Smooth muscle cell (in vitro differentiated cells): ENCODE data around the gene KIAA1328. TPM values are rescaled to one million over a fixed set of nuclear protein-coding genes. Genes with fewer than 3 reads are reported as not detected.

Experiments
- DNase-seq: peaks from one replicate; lab custom pipeline; 2025; ENCODE audit not compliant: unreplicated experiment; lab: John Stamatoyannopoulos, UW
- H2AFZ ChIP-seq: fragments of 200-600 bp; sonication (generic); 2 replicates; pipeline ENCODE4 v1.6.0; 2016; ENCODE audit warnings: antibody characterized with exemption, low read depth, mild to moderate bottlenecking
- H3F3A ChIP-seq: fragments of 200-600 bp; sonication (generic); 2 replicates; pipeline ENCODE4 v1.6.0; 2017; ENCODE audit warnings: antibody characterized with exemption, low read depth
- H3K27ac ChIP-seq: fragments of 200-600 bp; sonication (generic); 2 replicates; pipeline ENCODE4 v1.5.1; 2016; ENCODE audit warnings: low read depth, mild to moderate bottlenecking
- H3K27me3 ChIP-seq: fragments of 200-600 bp; sonication (generic); 2 replicates; pipeline ENCODE4 v1.6.1; 2016; ENCODE audit warnings: low read depth, mild to moderate bottlenecking
- H3K36me3 ChIP-seq: fragments of 200-600 bp; sonication (generic); 2 replicates; pipeline ENCODE4 v1.5.1; 2016; ENCODE audit warnings: low read depth
- H3K4me1 ChIP-seq: fragments of 200-600 bp; sonication (generic); 2 replicates; pipeline ENCODE4 v1.5.1; 2016; ENCODE audit warnings: low read depth
- H3K4me2 ChIP-seq: fragments of 200-600 bp; sonication (generic); 2 replicates; pipeline ENCODE4 v1.6.0; 2016; ENCODE audit warnings: mild to moderate bottlenecking
- H3K4me3 ChIP-seq: fragments of 200-600 bp; sonication (generic); 2 replicates; pipeline ENCODE4 v1.5.1; 2016; ENCODE audit warnings: mild to moderate bottlenecking
- H3K79me2 ChIP-seq: fragments of 200-600 bp; sonication (generic); 2 replicates; pipeline ENCODE4 v1.6.0; 2016; ENCODE audit warnings: low read depth, mild to moderate bottlenecking
- H3K9ac ChIP-seq: fragments of 200-600 bp; sonication (generic); 2 replicates; pipeline ENCODE4 v1.6.0; 2016; ENCODE audit warnings: low read depth
- H3K9me3 ChIP-seq: fragments of 200-600 bp; sonication (generic); replicated peaks from 2 replicates; pipeline ENCODE4 v1.5.1; 2016; ENCODE audit warnings: low read depth
- H4K20me1 ChIP-seq: fragments of 200-600 bp; sonication (generic); 2 replicates; pipeline ENCODE4 v1.6.0; 2016; ENCODE audit warnings: low read depth
- CTCF ChIP-seq: fragments of 200-600 bp; sonication (generic); IDR thresholded peaks from 2 replicates; pipeline ENCODE4 v1.5.1; 2017; ENCODE audit warnings: borderline replicate concordance, mild to moderate bottlenecking, antibody characterized with exemption; ENCODE audit not compliant: insufficient read depth, poor library complexity, severe bottlenecking
- WGBS: methylation state at CpG from one replicate; pipeline ENCODE4 v1.1.7; 2016; ENCODE audit warnings: low lambda C conversion rate; 5-methylcytosine and 5-hydroxymethylcytosine counted together
- polyA plus RNA-seq: library from polyadenylated mRNA; unstranded; fragments of >200 nt; fragmentation: Nextera tagmentation; extraction: Ambion mirVana; gene quantifications from 2 replicates; pipeline ENCODE4 v1.2.1, GENCODE V29; 2016
- total RNA-seq: library from RNA; depleted of rRNA; stranded (reverse); fragments of >200 nt; gene quantifications from 2 replicates; pipeline ENCODE4 v1.2.3, GENCODE V29; 2014

The KIAA1328 gene
- total and polyA plus RNA-seq, 2 experiments from 2014 or later: 2.2 to 11.7 TPM

- DNase-seq: no peak
- Histone ChIP-seq H2AFZ (no peak overlapping the region), H3K4me3 (no peak overlapping the region), H3K4me2 (no peak overlapping the region), H4K20me1 (no peaks in the 10 kb centered on the region), H3K4me1 (no peaks in the 10 kb centered on the region), H3K27ac (no peak overlapping the region), H3K9ac (no peak overlapping the region), H3K27me3 (peaks cover 38% of the 10 kb centered on the region), H3K79me2 (no peaks in the 10 kb centered on the region), H3K9me3 (no peaks in the 10 kb centered on the region), H3K36me3 (no peaks in the 10 kb centered on the region), H3F3A (no peaks in the 10 kb centered on the region)
- no peak for TF ChIP-seq CTCF
- 95% methylated on average over 8 of the region's 8 CpGs for WGBS
These were observed 433.1 kb downstream of the KIAA1328 start for GRCh38 chr18:37261988-37262387.

GRCh38 chr18:37264956-37265355 is 436.0 kb downstream of the KIAA1328 start:
- no peak for DNase-seq
- no peaks in the 10 kb centered on the region for H4K20me1 ChIP-seq
- H3F3A ChIP-seq: no peaks in the 10 kb centered on the region
- H3K4me3 ChIP-seq: no peak overlapping the region
- H3K79me2 ChIP-seq: no peaks in the 10 kb centered on the region
- no peak overlapping the region for H3K27ac ChIP-seq
- WGBS: 92% methylated on average over 14 of the region's 14 CpGs
- no peak overlapping the region for H3K4me2 ChIP-seq
- peaks cover 29% of the 10 kb centered on the region for H3K27me3 ChIP-seq
- H3K4me1 ChIP-seq: no peaks in the 10 kb centered on the region
- no peaks in the 10 kb centered on the region for H3K36me3 ChIP-seq
- no peak for TF ChIP-seq CTCF
- H3K9me3 ChIP-seq: no peaks in the 10 kb centered on the region
- no peak overlapping the region for H3K9ac ChIP-seq
- H2AFZ ChIP-seq: no peak overlapping the region

GRCh38 chr18:37265382-37265781 is 436.5 kb downstream of the KIAA1328 start:
- Histone ChIP-seq H3K4me2 (no peak overlapping the region), H3K36me3 (no peaks in the 10 kb centered on the region), H3K4me3 (no peak overlapping the region), H3K27me3 (peaks cover 25% of the 10 kb centered on the region), H3F3A (no peaks in the 10 kb centered on the region), H3K4me1 (no peaks in the 10 kb centered on the region), H3K79me2 (no peaks in the 10 kb centered on the region), H3K9ac (no peak overlapping the region), H3K9me3 (no peaks in the 10 kb centered on the region), H4K20me1 (peaks cover 3% of the 10 kb centered on the region), H2AFZ (no peak overlapping the region), H3K27ac (no peak overlapping the region)
- 88% methylated on average over 2 of the region's 2 CpGs for WGBS
- no peak for TF ChIP-seq CTCF
- no peak for DNase-seq

GRCh38 chr18:37266290-37266689 is 437.4 kb downstream of the KIAA1328 start:
- H3F3A ChIP-seq: no peaks in the 10 kb centered on the region
- TF ChIP-seq CTCF: peak; percentile 14
- H3K36me3 ChIP-seq: no peaks in the 10 kb centered on the region
- no peak overlapping the region for H3K4me2 ChIP-seq
- peaks cover 17% of the 10 kb centered on the region for H3K27me3 ChIP-seq
- 37% methylated on average over 12 of the region's 13 CpGs for WGBS
- no peaks in the 10 kb centered on the region for H3K79me2 ChIP-seq
- no peaks in the 10 kb centered on the region for H3K4me1 ChIP-seq
- H3K9me3 ChIP-seq: no peaks in the 10 kb centered on the region
- H2AFZ ChIP-seq: no peak overlapping the region
- H3K27ac ChIP-seq: no peak overlapping the region
- DNase-seq: no peak
- H3K4me3 ChIP-seq: no peak overlapping the region
- no peak overlapping the region for H3K9ac ChIP-seq
- H4K20me1 ChIP-seq: peaks cover 4% of the 10 kb centered on the region
